ENCODE data around the gene DAPK1. TPM values are rescaled to one million over a fixed set of nuclear protein-coding genes. Genes with fewer than 3 reads are reported as not detected.
A peak's percentile ranks its signal among the peaks of the same experiment; 100 is the strongest.

Gene DAPK1
- total RNA-seq, 4 donors from 2014 or later: 14.5 to 28.3 (median 20.7) TPM

- Histone ChIP-seq H3K4me1 (no peaks in the 10 kb centered on the region), H3K9me3 (peaks cover 6 to 9% of the 10 kb centered on the region in 2 donors), H3K27me3 (no peaks in the 10 kb centered on the region), H3K4me3 (no peak overlapping the region), H3K27ac (no peak overlapping the region), H3K36me3 (no peaks in the 10 kb centered on the region)
- in situ Hi-C loops (cut with MboI; ENCODE audit: low pct_ligation_motif_present in 1 of 4, low pct_unique_long_range_greater_than_20kb in 1 of 4, low sequenced_read_pairs in 3 of 4) (loop anchor here (5.0 to 25.0 kb wide), 3 partner anchors 318 to 1251 kb away; no protein-coding TSS in a partner anchor), intact Hi-C loops (cut with DNase I; ENCODE audit: low total_unique reads) (no loop called here)
- peak; percentile 86 for DNase-seq
- TF ChIP-seq CTCF (IDR thresholded peaks at IDR 0.05) (peak; percentile 69 to 82 (median 74)), POLR2AphosphoS5 (IDR thresholded peaks at IDR 0.05) (no peak)
- WGBS, 2 donors (ENCODE audit: low coverage in 1 of 2): 49 to 54% methylated on average over 5 to 11 of the region's 11 CpGs
Measured at GRCh38 chr9:87662808-87663528, 165.3 kb downstream of the DAPK1 start.

GRCh38 chr9:87663556-87663955 is 165.9 kb downstream of the DAPK1 start:
- no peaks in the 10 kb centered on the region for H3K36me3 ChIP-seq
- DNase-seq: no peak
- H3K9me3 ChIP-seq: peaks cover 6 to 9% of the 10 kb centered on the region in 2 donors
- in situ Hi-C loops (cut with MboI; ENCODE audit: low pct_ligation_motif_present in 1 of 4, low pct_unique_long_range_greater_than_20kb in 1 of 4, low sequenced_read_pairs in 3 of 4) (loop anchor here (5.0 to 25.0 kb wide), 3 partner anchors 319 to 1251 kb away; no protein-coding TSS in a partner anchor), intact Hi-C loops (cut with DNase I; ENCODE audit: low total_unique reads) (no loop called here)
- TF ChIP-seq POLR2A (IDR thresholded peaks at IDR 0.05) (no peak), POLR2AphosphoS5 (IDR thresholded peaks at IDR 0.05) (no peak), EP300 (IDR thresholded peaks at IDR 0.05; ENCODE audit: low read depth) (no peak), CTCF (IDR thresholded peaks at IDR 0.05) (no peak)
- H3K27ac ChIP-seq: no peak overlapping the region
- 80% methylated on average over 6 of the region's 6 CpGs; no CpG with 5 or more reads in 1 of the 2 donors for WGBS, 2 donors (ENCODE audit: low coverage in 1 of 2)
- H3K4me3 ChIP-seq: no peak overlapping the region
- no peaks in the 10 kb centered on the region for H3K27me3 ChIP-seq
- H3K4me1 ChIP-seq: no peaks in the 10 kb centered on the region

- Histone ChIP-seq H3K27ac (no peak overlapping the region), H3K9me3 (peaks cover 6 to 9% of the 10 kb centered on the region in 2 donors), H3K4me3 (no peak overlapping the region), H3K36me3 (no peaks in the 10 kb centered on the region), H3K27me3 (no peaks in the 10 kb centered on the region), H3K4me1 (no peaks in the 10 kb centered on the region)
- DNase-seq: no peak
- intact Hi-C loops (cut with DNase I; ENCODE audit: low total_unique reads): no loop called here
- TF ChIP-seq EP300 (IDR thresholded peaks at IDR 0.05; ENCODE audit: low read depth) (no peak), CTCF (IDR thresholded peaks at IDR 0.05) (no peak), POLR2A (IDR thresholded peaks at IDR 0.05) (no peak), POLR2AphosphoS5 (IDR thresholded peaks at IDR 0.05) (no peak)
- WGBS, 2 donors (ENCODE audit: low coverage in 1 of 2): 91 to 94% methylated on average over 9 to 19 of the region's 19 CpGs
- in situ Hi-C loops (cut with MboI; ENCODE audit: low pct_ligation_motif_present in 1 of 4, low pct_unique_long_range_greater_than_20kb in 1 of 4, low sequenced_read_pairs in 3 of 4): loop anchor here (5.0 to 25.0 kb wide), 3 partner anchors 320 to 1252 kb away; no protein-coding TSS in a partner anchor
Measured at GRCh38 chr9:87664153-87665060, 166.7 kb downstream of the DAPK1 start.

GRCh38 chr9:87665505-87665904 is 167.8 kb downstream of the DAPK1 start:
- H3K27ac ChIP-seq: no peak overlapping the region
- no peaks in the 10 kb centered on the region for H3K27me3 ChIP-seq
- TF ChIP-seq CTCF (IDR thresholded peaks at IDR 0.05) (no peak), POLR2A (IDR thresholded peaks at IDR 0.05) (no peak), POLR2AphosphoS5 (IDR thresholded peaks at IDR 0.05) (no peak), EP300 (IDR thresholded peaks at IDR 0.05; ENCODE audit: low read depth) (no peak)
- H3K9me3 ChIP-seq: peaks cover 6 to 9% of the 10 kb centered on the region in 2 donors
- intact Hi-C loops (cut with DNase I; ENCODE audit: low total_unique reads) (no loop called here), in situ Hi-C loops (cut with MboI; ENCODE audit: low pct_ligation_motif_present in 1 of 4, low pct_unique_long_range_greater_than_20kb in 1 of 4, low sequenced_read_pairs in 3 of 4) (loop anchor here in 3 of 4 donors (10.0 to 25.0 kb wide), 2 partner anchors 321 to 1253 kb away; no protein-coding TSS in a partner anchor)
- no peak for DNase-seq
- H3K36me3 ChIP-seq: no peaks in the 10 kb centered on the region
- no peaks in the 10 kb centered on the region for H3K4me1 ChIP-seq
- WGBS, 2 donors (ENCODE audit: low coverage in 1 of 2): 81 to 100% methylated on average over 3 to 6 of the region's 6 CpGs
- no peak overlapping the region for H3K4me3 ChIP-seq

Data from transverse colon (tissue), 4 donors.